OCI-LY3 (cell line): Measurements from ENCODE around the gene LMO1.

Experiments
- H2AFZ ChIP-seq: fragments of 200-600, 300-600 bp; shearing (Covaris generic); 2 replicates; pipeline ENCODE4 v1.6.0; 2014; ENCODE audit warnings: antibody characterized with exemption, low read depth, low read length
- H3K27ac ChIP-seq: fragments of 200-600, 300-600 bp; sonication (generic); 2 replicates; pipeline ENCODE4 v1.5.1; 2014; ENCODE audit warnings: mild to moderate bottlenecking, low read length, moderate library complexity, mixed read lengths
- H3K27me3 ChIP-seq: fragments of 200-600, 300-600 bp; sonication (generic); 2 replicates; pipeline ENCODE4 v1.6.1; 2014; ENCODE audit warnings: low read depth, low read length, mixed read lengths
- H3K36me3 ChIP-seq: fragments of 200-600, 300-600 bp; sonication (generic); replicated peaks from 2 replicates; pipeline ENCODE3; 2014; ENCODE audit warnings: low read depth, low read length, mixed read lengths
- H3K4me1 ChIP-seq: fragments of 300-600, 200-600 bp; sonication (generic); 2 replicates; pipeline ENCODE4 v1.6.1; 2014; ENCODE audit warnings: low read length, mixed read lengths
- H3K4me2 ChIP-seq: fragments of 200-600, 300-600 bp; sonication (generic); 2 replicates; pipeline ENCODE4 v1.6.1; 2014; ENCODE audit warnings: low read length, mixed read lengths
- H3K4me3 ChIP-seq: fragments of 300-600, 200-600 bp; sonication (generic); 2 replicates; pipeline ENCODE4 v1.5.1; 2014; ENCODE audit warnings: antibody characterized with exemption, mild to moderate bottlenecking, low read length, moderate library complexity
- H3K79me2 ChIP-seq: fragments of 300-600, 200-600 bp; shearing (Covaris generic); 2 replicates; pipeline ENCODE4 v1.6.1; 2014; ENCODE audit warnings: mild to moderate bottlenecking, low read length, mixed read lengths
- H3K9ac ChIP-seq: fragments of 300-600, 200-600 bp; shearing (Covaris generic); 2 replicates; pipeline ENCODE4 v1.6.0; 2014; ENCODE audit warnings: mild to moderate bottlenecking, low read length, moderate library complexity
- H3K9me3 ChIP-seq: fragments of 200-600, 300-600 bp; shearing (Covaris generic); 2 replicates; pipeline ENCODE4 v1.6.1; 2014; ENCODE audit warnings: low read length, mixed read lengths; ENCODE audit not compliant: insufficient read depth
- H4K20me1 ChIP-seq: fragments of 200-600, 300-600 bp; sonication (generic); 2 replicates; pipeline ENCODE4 v1.6.1; 2016; ENCODE audit warnings: low read length, mixed read lengths; ENCODE audit not compliant: insufficient read depth
- CTCF ChIP-seq: fragments of 200-600, 300-600 bp; sonication (generic); IDR thresholded peaks from 2 replicates; pipeline ENCODE4 v1.5.1; 2014; ENCODE audit warnings: antibody characterized with exemption, low read length, low read depth
- EZH2phosphoT487 ChIP-seq: fragments of 200-600 bp; shearing (Covaris generic); IDR thresholded peaks from 2 replicates; pipeline ENCODE4 v1.6.1; 2018; ENCODE audit warnings: antibody characterized with exemption, mixed run types, low read depth

Gene LMO1

GRCh38 chr11:8234425-8234821, 29.3 kb downstream of the LMO1 start:
- Histone ChIP-seq H3K9ac (no peak overlapping the region), H2AFZ (no peak overlapping the region; the same call in 1 of the 2 replicates), H3K4me2 (peak overlapping the region; percentile 45), H3K4me3 (no peak overlapping the region), H4K20me1 (no peaks in the 10 kb centered on the region), H3K36me3 (no peaks in the 10 kb centered on the region), H3K27ac (no peak overlapping the region), H3K79me2 (no peaks in the 10 kb centered on the region), H3K9me3 (no peaks in the 10 kb centered on the region), H3K27me3 (no peaks in the 10 kb centered on the region; the same call in 1 of the 2 replicates), H3K4me1 (peaks cover 30% of the 10 kb centered on the region)
- no peak for TF ChIP-seq CTCF
- no peak for TF ChIP-seq EZH2phosphoT487

GRCh38 chr11:8233691-8234424, 29.8 kb downstream of the LMO1 start:
- Histone ChIP-seq H3K4me3 (no peak overlapping the region), H3K27me3 (no peaks in the 10 kb centered on the region; the same call in 1 of the 2 replicates), H3K36me3 (no peaks in the 10 kb centered on the region), H3K79me2 (no peaks in the 10 kb centered on the region), H3K4me1 (peaks cover 30% of the 10 kb centered on the region), H4K20me1 (no peaks in the 10 kb centered on the region), H3K9me3 (no peaks in the 10 kb centered on the region), H3K27ac (no peak overlapping the region), H3K4me2 (no peak overlapping the region), H2AFZ (no peak overlapping the region), H3K9ac (no peak overlapping the region)
- no peak for TF ChIP-seq EZH2phosphoT487
- no peak for TF ChIP-seq CTCF

GRCh38 chr11:8232849-8233606, 30.6 kb downstream of the LMO1 start:
- Histone ChIP-seq H3K79me2 (no peaks in the 10 kb centered on the region), H3K4me3 (no peak overlapping the region), H4K20me1 (no peaks in the 10 kb centered on the region), H3K9ac (no peak overlapping the region), H2AFZ (no peak overlapping the region), H3K9me3 (no peaks in the 10 kb centered on the region), H3K27ac (no peak overlapping the region), H3K36me3 (no peaks in the 10 kb centered on the region), H3K27me3 (no peaks in the 10 kb centered on the region; the same call in 1 of the 2 replicates), H3K4me1 (peaks cover 30% of the 10 kb centered on the region), H3K4me2 (no peak overlapping the region)
- TF ChIP-seq CTCF (no peak), EZH2phosphoT487 (no peak)

GRCh38 chr11:8232414-8232813, 31.3 kb downstream of the LMO1 start:
- Histone ChIP-seq H3K27me3 (no peaks in the 10 kb centered on the region; the same call in 1 of the 2 replicates), H3K4me1 (peaks cover 30% of the 10 kb centered on the region), H3K4me3 (no peak overlapping the region), H2AFZ (no peak overlapping the region), H4K20me1 (no peaks in the 10 kb centered on the region), H3K27ac (no peak overlapping the region), H3K36me3 (no peaks in the 10 kb centered on the region), H3K9me3 (no peaks in the 10 kb centered on the region), H3K9ac (no peak overlapping the region), H3K79me2 (no peaks in the 10 kb centered on the region), H3K4me2 (no peak overlapping the region)
- TF ChIP-seq EZH2phosphoT487 = no peak
- no peak for TF ChIP-seq CTCF
